Fibroblast of the aortic adventitia (primary cell): Measurements from ENCODE around the gene IL11. TPM values are rescaled to one million over a fixed set of nuclear protein-coding genes. Genes with fewer than 3 reads are reported as not detected.
A peak's percentile ranks its signal among the peaks of the same experiment; 100 is the strongest.

Experiments used
- DNase-seq: peaks from one replicate; pipeline ENCODE4 v3.0.0-alpha.2; 2010; ENCODE audit warnings: low read depth
- H3K4me3 ChIP-seq: 2 replicates; pipeline ENCODE4 v1.5.1; 2011; ENCODE audit warnings: low read depth, mild to moderate bottlenecking, control low read depth, low read length, moderate library complexity
- CTCF ChIP-seq: IDR thresholded peaks from 2 replicates; pipeline ENCODE4 v1.5.1; 2011; ENCODE audit warnings: mild to moderate bottlenecking, low read length, control low read depth, inconsistent platforms; ENCODE audit not compliant: insufficient read depth
- total RNA-seq: library from RNA; depleted of rRNA; stranded (reverse); fragments of >200 nt; gene quantifications from 2 replicates; pipeline ENCODE4 v1.2.3, GENCODE V29; 2012; ENCODE audit warnings: low replicate concordance

IL11 gene
- total RNA-seq, 1 donor = 2.2 TPM

GRCh38 chr19:55362174-55362989, 7.9 kb downstream of the IL11 start:
- no peak for TF ChIP-seq CTCF
- H3K4me3 ChIP-seq = no peak overlapping the region
- no peak for DNase-seq

GRCh38 chr19:55360902-55361301, 9.4 kb downstream of the IL11 start:
- DNase-seq = no peak

GRCh38 chr19:55358943-55359908, 11.0 kb downstream of the IL11 start:
- H3K4me3 ChIP-seq = no peak overlapping the region

More at GRCh38 chr19:55360902-55361301, 9.4 kb downstream of the IL11 start:
- no peak overlapping the region for H3K4me3 ChIP-seq
- no peak for TF ChIP-seq CTCF

GRCh38 chr19:55358493-55358892, 11.8 kb downstream of the IL11 start:
- H3K4me3 ChIP-seq = no peak overlapping the region
- TF ChIP-seq CTCF = no peak
- DNase-seq = no peak

More at GRCh38 chr19:55358943-55359908, 11.0 kb downstream of the IL11 start:
- DNase-seq = no peak
- TF ChIP-seq CTCF = no peak

- no peak for TF ChIP-seq CTCF
- no peak overlapping the region for H3K4me3 ChIP-seq
- DNase-seq = no peak
Measured at GRCh38 chr19:55355213-55355821, 14.9 kb downstream of the IL11 start.

- no peak for DNase-seq
- H3K4me3 ChIP-seq = peak within 1 kb of the TSS; percentile 60
- no peak for TF ChIP-seq CTCF
Measured at GRCh38 chr19:55354698-55355212, 15.5 kb downstream of the IL11 start, which contains the start of gene COX6B2. COX6B2 (minus strand) TSS chr19:55354719; CDS start chr19:55354521, 198 bp downstream.
